ENCODE results near the gene HLA-B. TPM values are rescaled to one million over a fixed set of nuclear protein-coding genes. Genes with fewer than 3 reads are reported as not detected.
"Not testable (repeated sequence)": the region's sequence is repeated elsewhere in the genome, so short reads cannot be mapped to it uniquely, and the experiment has no call there.

HLA-B gene
- total and polyA plus RNA-seq, 4 donors: 341 to 864 (median 417) TPM

- H3K9me3 ChIP-seq (ENCODE audit: control insufficient read depth in 4 of 4, low read length in 3 of 4); H3K4me3 ChIP-seq (ENCODE audit: low read depth in 1 of 3, low read length in 3 of 3); DNase-seq (ENCODE audit: low spot score); H3K9ac ChIP-seq (ENCODE audit: low read depth in 1 of 2, low read length in 2 of 2); H3K36me3 ChIP-seq (ENCODE audit: control insufficient read depth in 4 of 4, insufficient read depth in 3 of 4, low read depth in 1 of 4, low read length in 3 of 4); H3K4me1 ChIP-seq (ENCODE audit: control insufficient read depth in 4 of 4, insufficient read depth in 4 of 4, low read length in 3 of 4); H3K27me3 ChIP-seq (ENCODE audit: control insufficient read depth in 4 of 4, insufficient read depth in 4 of 4, low read length in 3 of 4); H3K27ac ChIP-seq (ENCODE audit: low read depth in 1 of 2, low read length in 2 of 2): not testable (repeated sequence)
- WGBS: 15% methylated on average over 8 of the region's 8 CpGs
- TF ChIP-seq, protein P1, sequence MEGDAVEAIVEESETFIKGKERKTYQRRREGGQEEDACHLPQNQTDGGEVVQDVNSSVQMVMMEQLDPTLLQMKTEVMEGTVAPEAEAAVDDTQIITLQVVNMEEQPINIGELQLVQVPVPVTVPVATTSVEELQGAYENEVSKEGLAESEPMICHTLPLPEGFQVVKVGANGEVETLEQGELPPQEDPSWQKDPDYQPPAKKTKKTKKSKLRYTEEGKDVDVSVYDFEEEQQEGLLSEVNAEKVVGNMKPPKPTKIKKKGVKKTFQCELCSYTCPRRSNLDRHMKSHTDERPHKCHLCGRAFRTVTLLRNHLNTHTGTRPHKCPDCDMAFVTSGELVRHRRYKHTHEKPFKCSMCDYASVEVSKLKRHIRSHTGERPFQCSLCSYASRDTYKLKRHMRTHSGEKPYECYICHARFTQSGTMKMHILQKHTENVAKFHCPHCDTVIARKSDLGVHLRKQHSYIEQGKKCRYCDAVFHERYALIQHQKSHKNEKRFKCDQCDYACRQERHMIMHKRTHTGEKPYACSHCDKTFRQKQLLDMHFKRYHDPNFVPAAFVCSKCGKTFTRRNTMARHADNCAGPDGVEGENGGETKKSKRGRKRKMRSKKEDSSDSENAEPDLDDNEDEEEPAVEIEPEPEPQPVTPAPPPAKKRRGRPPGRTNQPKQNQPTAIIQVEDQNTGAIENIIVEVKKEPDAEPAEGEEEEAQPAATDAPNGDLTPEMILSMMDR (IDR thresholded peaks at IDR 0.05; ENCODE audit: low read depth, low read length, missing input control): peak; percentile 26
Measured at GRCh38 chr6:31374118-31374517, 17.1 kb upstream of the HLA-B start.

DNA sequence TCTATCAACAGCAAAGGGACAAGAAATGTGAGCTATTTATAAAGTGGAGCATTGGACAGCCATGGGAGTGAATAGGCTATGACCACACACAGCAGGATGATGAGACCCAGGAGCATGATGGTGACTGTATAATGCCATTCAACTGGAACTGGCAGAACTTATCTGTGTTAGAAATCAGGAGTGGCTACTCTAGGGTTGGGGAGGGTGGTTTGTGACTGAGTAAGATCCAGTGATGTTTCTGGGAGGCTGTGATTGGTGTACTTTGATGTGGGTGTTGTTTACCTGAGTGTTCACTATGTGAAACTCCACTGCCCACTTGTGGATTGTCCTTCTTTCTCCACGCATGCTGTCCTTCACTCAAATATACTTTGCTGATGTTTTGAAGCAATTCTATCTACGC lies 11.5 kb upstream of the HLA-B start:
- 69% methylated on average over 2 of the region's 2 CpGs for WGBS
- no peaks in the 10 kb centered on the region for H3K9me3 ChIP-seq (ENCODE audit: control insufficient read depth in 4 of 4, low read length in 3 of 4)
- H3K27ac ChIP-seq (ENCODE audit: low read depth in 1 of 2, low read length in 2 of 2): no peak overlapping the region
- no peak overlapping the region for H3K9ac ChIP-seq (ENCODE audit: low read depth in 1 of 2, low read length in 2 of 2)
- no peaks in the 10 kb centered on the region for H3K27me3 ChIP-seq (ENCODE audit: control insufficient read depth in 4 of 4, insufficient read depth in 4 of 4, low read length in 3 of 4)
- H3K36me3 ChIP-seq (ENCODE audit: control insufficient read depth in 4 of 4, insufficient read depth in 3 of 4, low read depth in 1 of 4, low read length in 3 of 4): no peaks in the 10 kb centered on the region
- no peak for DNase-seq (ENCODE audit: low spot score)
- no peak overlapping the region for H3K4me3 ChIP-seq (ENCODE audit: low read depth in 1 of 3, low read length in 3 of 3)
- TF ChIP-seq RXRA (IDR thresholded peaks at IDR 0.05) (no peak), FOXA2 (IDR thresholded peaks at IDR 0.05) (no peak), TAF1 (conservative IDR thresholded peaks at IDR 0.05) (no peak), JUND (IDR thresholded peaks at IDR 0.05) (no peak), HNF4G (IDR thresholded peaks at IDR 0.05) (no peak), ZBTB33 (IDR thresholded peaks at IDR 0.05) (no peak), FOXA1 (IDR thresholded peaks at IDR 0.05) (no peak), SP1 (IDR thresholded peaks at IDR 0.05) (no peak), EGR1 (IDR thresholded peaks at IDR 0.05; ENCODE audit: low read depth in 2 of 2) (no peak), NR2F2 (IDR thresholded peaks at IDR 0.05) (no peak), HNF4A (conservative IDR thresholded peaks at IDR 0.05) (no peak), REST (IDR thresholded peaks at IDR 0.05) (no peak), GABPA (IDR thresholded peaks at IDR 0.05 in 1 of 2, conservative IDR thresholded peaks at IDR 0.05 in 1 of 2) (no peak)
- TF ChIP-seq, protein P1 (IDR thresholded peaks at IDR 0.05; ENCODE audit: low read depth, low read length, missing input control): no peak
- TF ChIP-seq, protein P2, sequence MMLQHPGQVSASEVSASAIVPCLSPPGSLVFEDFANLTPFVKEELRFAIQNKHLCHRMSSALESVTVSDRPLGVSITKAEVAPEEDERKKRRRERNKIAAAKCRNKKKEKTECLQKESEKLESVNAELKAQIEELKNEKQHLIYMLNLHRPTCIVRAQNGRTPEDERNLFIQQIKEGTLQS (IDR thresholded peaks at IDR 0.05): no peak
- peaks cover 0 to 7% (median 7%) of the 10 kb centered on the region in 4 donors for H3K4me1 ChIP-seq (ENCODE audit: control insufficient read depth in 4 of 4, insufficient read depth in 4 of 4, low read length in 3 of 4)

Measured in liver (tissue), 9 donors.